ENCODE measurements around the gene KANTR. TPM values are rescaled to one million over a fixed set of nuclear protein-coding genes. Genes with fewer than 3 reads are reported as not detected.

The KANTR gene
- total RNA-seq: 30.2 TPM

- ATAC-seq (peak; percentile 96), DNase-seq (ENCODE audit: low spot score) (peak; percentile 89)
- intact Hi-C loops (cut with DNase I): no loop called here
Observed at GRCh38 chrX:53093748-53094581, at the start of gene KANTR. TSS of gene KANTR (plus strand) at chrX:53094142. CDS start at chrX:53124273, 30,131 bp downstream.

GRCh38 chrX:53044995-53045394 lies 48.9 kb upstream of the KANTR start:
- DNase-seq (ENCODE audit: low spot score) (no peak), ATAC-seq (no peak)
- intact Hi-C loops (cut with DNase I): no loop called here

GRCh38 chrX:53047228-53047627 lies 46.7 kb upstream of the KANTR start:
- DNase-seq (ENCODE audit: low spot score): no peak
- intact Hi-C loops (cut with DNase I): no loop called here
- ATAC-seq: no peak

GRCh38 chrX:53048169-53049126 lies 45.5 kb upstream of the KANTR start, which contains the start of gene GPR173:
TSS of gene GPR173 (plus strand) at chrX:53048789. CDS start at chrX:53076622, 27,833 bp downstream.
- DNase-seq (ENCODE audit: low spot score) (peak; percentile 68), ATAC-seq (peak; percentile 96)
- intact Hi-C loops (cut with DNase I): no loop called here

- intact Hi-C loops (cut with DNase I): no loop called here
Observed at GRCh38 chrX:53049127-53049517, 44.8 kb upstream of the KANTR start.

GRCh38 chrX:53050841-53051240 lies 43.1 kb upstream of the KANTR start:
- DNase-seq (ENCODE audit: low spot score) (no peak), ATAC-seq (no peak)
- intact Hi-C loops (cut with DNase I): loop anchor here (5.0 kb wide), 1 partner anchor 54 kb away; no protein-coding TSS in a partner anchor

More at GRCh38 chrX:53049127-53049517, 44.8 kb upstream of the KANTR start:
- ATAC-seq (peak; percentile 6), DNase-seq (ENCODE audit: low spot score) (no peak)

GRCh38 chrX:53055244-53055849 lies 38.6 kb upstream of the KANTR start:
- no peak for DNase-seq (ENCODE audit: low spot score)
- no peak for ATAC-seq
- intact Hi-C loops (cut with DNase I): no loop called here

GRCh38 chrX:53056292-53056691 lies 37.6 kb upstream of the KANTR start:
- intact Hi-C loops (cut with DNase I): loop anchor here (2.0 kb wide), 1 partner anchor 41 kb away; no protein-coding TSS in a partner anchor

GRCh38 chrX:53065104-53065503 lies 28.8 kb upstream of the KANTR start:
- DNase-seq (ENCODE audit: low spot score) (no peak), ATAC-seq (no peak)
- intact Hi-C loops (cut with DNase I): no loop called here

More at GRCh38 chrX:53056292-53056691, 37.6 kb upstream of the KANTR start:
- DNase-seq (ENCODE audit: low spot score) (no peak), ATAC-seq (no peak)

- ATAC-seq: no peak
- no peak for DNase-seq (ENCODE audit: low spot score)
- intact Hi-C loops (cut with DNase I): no loop called here
Observed at GRCh38 chrX:53071064-53071463, 22.9 kb upstream of the KANTR start.

- DNase-seq (ENCODE audit: low spot score) (peak; percentile 73), ATAC-seq (peak; percentile 90)
- intact Hi-C loops (cut with DNase I): no loop called here
Observed at GRCh38 chrX:53071604-53072417, 22.1 kb upstream of the KANTR start.

- ATAC-seq: peak; percentile 9
- DNase-seq (ENCODE audit: low spot score): no peak
- intact Hi-C loops (cut with DNase I): no loop called here
Observed at GRCh38 chrX:53072418-53073114, 21.4 kb upstream of the KANTR start.

- peak; percentile 53 for ATAC-seq
- DNase-seq (ENCODE audit: low spot score): no peak
- intact Hi-C loops (cut with DNase I): no loop called here
Observed at GRCh38 chrX:53073115-53073586, 20.8 kb upstream of the KANTR start.

GRCh38 chrX:53075011-53075410 lies 18.9 kb upstream of the KANTR start:
- intact Hi-C loops (cut with DNase I): no loop called here
- ATAC-seq: no peak

GRCh38 chrX:53076671-53077070 lies 17.3 kb upstream of the KANTR start:
- no peak for DNase-seq (ENCODE audit: low spot score)
- intact Hi-C loops (cut with DNase I): no loop called here
- no peak for ATAC-seq

More at GRCh38 chrX:53075011-53075410, 18.9 kb upstream of the KANTR start:
- no peak for DNase-seq (ENCODE audit: low spot score)

GRCh38 chrX:53077207-53078197 lies 16.4 kb upstream of the KANTR start:
- DNase-seq (ENCODE audit: low spot score): no peak
- no peak for ATAC-seq
- intact Hi-C loops (cut with DNase I): no loop called here

Data from sciatic nerve (tissue), 2 donors.